B cell (primary cell): ENCODE data around the gene KPNA4. TPM values are rescaled to one million over a fixed set of nuclear protein-coding genes. Genes with fewer than 3 reads are reported as not detected.

Experiments
- ATAC-seq: fragments of 200-7000 bp; cut with Tn5 transposase; one replicate; pipeline ENCODE4 v1.10.0; 2021; ENCODE audit warnings: low read depth, mild to moderate bottlenecking, moderate number of reproducible peaks, moderate library complexity
- CTCF ChIA-PET: fragments of 350-600 bp; sonication (Branson Sonifier 250); formaldehyde crosslinking; loops from one replicate; lab custom pipeline; 2021; ENCODE audit warnings: antibody characterized with exemption, inconsistent platforms; lab: Charles Lee
- POLR2A ChIA-PET: fragments of 350-600 bp; sonication (Branson Sonifier 250); formaldehyde crosslinking; loops from one replicate; lab custom pipeline; 2021; ENCODE audit warnings: antibody characterized with exemption; lab: Charles Lee
- DNase-seq: peaks from one replicate; pipeline ENCODE4 v3.0.0; 2013
- H2AFZ ChIP-seq: 2 replicates; pipeline ENCODE4 v1.6.1; 2012; ENCODE audit warnings: mild to moderate bottlenecking, low read depth, low read length; ENCODE audit not compliant: insufficient read depth, poor library complexity, severe bottlenecking
- H3K27ac ChIP-seq, 2 donors: 1 replicate in 1 of 2; 2 replicates in 1 of 2; pipeline ENCODE4 v1.5.1; 2012 to 2013; ENCODE audit warnings: low read length in 2 of 2, mild to moderate bottlenecking in 2 of 2, moderate library complexity in 1 of 2
- H3K27me3 ChIP-seq, 4 experiments: fragments of 200-600 bp in 1 of 4; sonication (generic) in 1 of 4; replicated peaks in 1 of 4; 1 replicate in 2 of 4; 2 replicates in 2 of 4; pipeline versions ENCODE4 v1.6.1 to v1.7.0; 2013 to 2016; ENCODE audit warnings: low read length in 3 of 4, mild to moderate bottlenecking in 2 of 4, mixed read lengths in 1 of 4, moderate library complexity in 1 of 4; ENCODE audit not compliant: insufficient read depth in 4 of 4, control insufficient read depth in 3 of 4; ENCODE audit errors: control extremely low read depth in 1 of 4
- H3K36me3 ChIP-seq, 2 experiments: replicated peaks in 1 of 2; 1 replicate in 1 of 2; 2 replicates in 1 of 2; pipeline versions ENCODE4 v1.6.1 to v1.7.1; 2013; ENCODE audit warnings: low read length in 1 of 2; ENCODE audit not compliant: insufficient read depth in 2 of 2, control insufficient read depth in 1 of 2; ENCODE audit errors: control extremely low read depth in 1 of 2, extremely low read depth in 1 of 2
- H3K4me1 ChIP-seq, 2 donors: fragments of 200-600 bp in 1 of 2; sonication (generic) in 1 of 2; 1 replicate in 1 of 2; 2 replicates in 1 of 2; pipeline versions ENCODE4 v1.5.1 to v1.6.1; 2013 to 2017; ENCODE audit warnings: low read length in 2 of 2; ENCODE audit not compliant: control insufficient read depth in 2 of 2, insufficient read depth in 2 of 2
- H3K4me2 ChIP-seq: replicated peaks from 2 replicates; pipeline ENCODE3; 2012; ENCODE audit warnings: mild to moderate bottlenecking, low read depth, low read length; ENCODE audit not compliant: poor library complexity, severe bottlenecking
- H3K4me3 ChIP-seq, 5 experiments: fragments of 200-600 bp in 1 of 5; sonication (generic) in 1 of 5; 1 replicate in 3 of 5; 2 replicates in 2 of 5; pipeline versions ENCODE4 v1.5.1 to v1.7.0; 2011 to 2016; ENCODE audit warnings: low read length in 4 of 5, mild to moderate bottlenecking in 4 of 5, low read depth in 2 of 5, control low read depth in 1 of 5, moderate library complexity in 1 of 5; ENCODE audit not compliant: insufficient read depth in 1 of 5; ENCODE audit errors: control extremely low read depth in 1 of 5, extremely low read depth in 1 of 5
- H3K79me2 ChIP-seq: fragments of 200-600 bp; sonication (generic); one replicate; pipeline ENCODE4 v1.6.0; 2016; ENCODE audit warnings: low read length; ENCODE audit not compliant: control insufficient read depth, insufficient read depth
- H3K9ac ChIP-seq: fragments of 200-600 bp; sonication (generic); 2 replicates; pipeline ENCODE4 v1.6.1; 2017; ENCODE audit warnings: mild to moderate bottlenecking, low read length, moderate library complexity
- H3K9me3 ChIP-seq, 3 donors: one replicate each; pipeline versions ENCODE4 v1.6.1 to v1.7.1; 2013; ENCODE audit warnings: low read length in 2 of 3; ENCODE audit not compliant: control insufficient read depth in 2 of 3, insufficient read depth in 1 of 3; ENCODE audit errors: control extremely low read depth in 1 of 3
- H4K20me1 ChIP-seq: 2 replicates; pipeline ENCODE4 v1.6.0; 2012; ENCODE audit warnings: mild to moderate bottlenecking, low read length; ENCODE audit not compliant: insufficient read depth, control insufficient read depth, poor library complexity, severe bottlenecking
- H3K27ac Mint-ChIP-seq: one replicate; pipeline ENCODE4 v1.8.0; 2021; ENCODE audit warnings: mixed read lengths
- H3K27me3 Mint-ChIP-seq: one replicate; pipeline ENCODE4 v1.8.0; 2021; ENCODE audit warnings: mixed read lengths
- H3K4me1 Mint-ChIP-seq: one replicate; pipeline ENCODE4 v1.8.0; 2021; ENCODE audit warnings: mixed read lengths
- H3K4me3 Mint-ChIP-seq: one replicate; pipeline ENCODE4 v1.8.0; 2021; ENCODE audit warnings: mixed read lengths
- H3K9me3 Mint-ChIP-seq: one replicate; pipeline ENCODE4 v1.8.0; 2022; ENCODE audit warnings: mixed read lengths; ENCODE audit not compliant: insufficient read depth
- EZH2 ChIP-seq: IDR thresholded peaks from 2 replicates; pipeline ENCODE4 v1.6.1; 2012; ENCODE audit warnings: borderline replicate concordance, low read depth, mild to moderate bottlenecking, moderate library complexity, low read length; ENCODE audit not compliant: insufficient read depth, poor library complexity, severe bottlenecking
- whole genome bisulfite sequencing: methylation state at CpG from one replicate; pipeline ENCODE4 v1.1.5; 2013; ENCODE audit warnings: missing lambda C conversion rate; ENCODE audit not compliant: insufficient coverage; 5-methylcytosine and 5-hydroxymethylcytosine counted together
- intact Hi-C: fragments of 100-400 bp; cut with micrococcal nuclease; formaldehyde crosslinking; loops from one replicate; pipeline ENCODE4 v1.10.0; 2022
- polyA plus RNA-seq: library from polyadenylated mRNA; depleted of rRNA; stranded (reverse); fragments of >200 nt; gene quantifications from 2 replicates; pipeline ENCODE4 v1.2.3, GENCODE V29; 2012
- total RNA-seq, 2 donors: library from RNA; stranded (reverse); fragments of 120-200 nt in 1 of 2; gene quantifications; 1 replicate in 1 of 2; 2 replicates in 1 of 2; pipeline versions ENCODE4 v1.2.3 to v1.2.4, GENCODE V29; 2013 to 2022
- TF ChIP-seq, protein P1 (sequence below): fragments of 200-600 bp; IDR thresholded peaks from one replicate; pipeline ENCODE4 v1.8.0; 2022; ENCODE audit warnings: antibody characterized with exemption, mild to moderate bottlenecking

KPNA4 gene
- total and polyA plus RNA-seq, 2 donors (not counting 1 experiment from before 2014, with no cell fraction given): 9.6 to 55.1 TPM

DNA sequence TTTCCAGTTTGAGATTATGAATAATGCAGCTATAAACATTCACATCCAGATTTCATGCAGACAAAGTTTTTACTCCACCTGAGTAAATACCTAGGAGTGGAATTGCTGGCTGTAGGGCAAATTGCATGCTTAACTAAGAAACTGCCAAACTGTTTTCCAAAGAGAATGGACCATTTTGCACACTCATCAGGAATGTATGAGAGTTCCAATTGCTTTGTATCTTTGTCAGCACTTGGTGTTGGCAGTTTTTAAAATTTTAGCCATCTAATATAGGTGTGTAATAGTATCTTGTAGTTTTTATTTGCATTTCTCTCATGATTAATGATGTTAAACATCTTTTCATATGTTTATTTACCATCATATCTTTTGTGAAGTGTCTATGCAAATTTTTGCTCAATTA lies 75.2 kb downstream of the KPNA4 start:
- Histone ChIP-seq H3K9me3 (no peaks in the 10 kb centered on the region), H3K36me3 (no peaks in the 10 kb centered on the region), H3K27ac (no peak overlapping the region), H2AFZ (no peak overlapping the region), H3K4me3 (no peak overlapping the region), H4K20me1 (no peaks in the 10 kb centered on the region), H3K4me1 (peaks cover 3 to 6% of the 10 kb centered on the region in 2 donors), H3K4me2 (no peak overlapping the region), H3K27me3 (no peaks in the 10 kb centered on the region), H3K9ac (no peak overlapping the region), H3K79me2 (no peaks in the 10 kb centered on the region)
- intact Hi-C loops: no loop called here
- peaks cover 6% of the 10 kb centered on the region for H3K4me1 Mint-ChIP-seq
- no peak for TF ChIP-seq EZH2
- TF ChIP-seq, protein P1, sequence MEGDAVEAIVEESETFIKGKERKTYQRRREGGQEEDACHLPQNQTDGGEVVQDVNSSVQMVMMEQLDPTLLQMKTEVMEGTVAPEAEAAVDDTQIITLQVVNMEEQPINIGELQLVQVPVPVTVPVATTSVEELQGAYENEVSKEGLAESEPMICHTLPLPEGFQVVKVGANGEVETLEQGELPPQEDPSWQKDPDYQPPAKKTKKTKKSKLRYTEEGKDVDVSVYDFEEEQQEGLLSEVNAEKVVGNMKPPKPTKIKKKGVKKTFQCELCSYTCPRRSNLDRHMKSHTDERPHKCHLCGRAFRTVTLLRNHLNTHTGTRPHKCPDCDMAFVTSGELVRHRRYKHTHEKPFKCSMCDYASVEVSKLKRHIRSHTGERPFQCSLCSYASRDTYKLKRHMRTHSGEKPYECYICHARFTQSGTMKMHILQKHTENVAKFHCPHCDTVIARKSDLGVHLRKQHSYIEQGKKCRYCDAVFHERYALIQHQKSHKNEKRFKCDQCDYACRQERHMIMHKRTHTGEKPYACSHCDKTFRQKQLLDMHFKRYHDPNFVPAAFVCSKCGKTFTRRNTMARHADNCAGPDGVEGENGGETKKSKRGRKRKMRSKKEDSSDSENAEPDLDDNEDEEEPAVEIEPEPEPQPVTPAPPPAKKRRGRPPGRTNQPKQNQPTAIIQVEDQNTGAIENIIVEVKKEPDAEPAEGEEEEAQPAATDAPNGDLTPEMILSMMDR: no peak
- ChIA-PET CTCF (no interaction called here), POLR2A (no interaction called here)
- no peak for ATAC-seq
- H3K27ac Mint-ChIP-seq: no peak overlapping the region
- H3K4me3 Mint-ChIP-seq: no peak overlapping the region
- no peaks in the 10 kb centered on the region for H3K9me3 Mint-ChIP-seq
- no peak for DNase-seq
- H3K27me3 Mint-ChIP-seq: no peaks in the 10 kb centered on the region

DNA sequence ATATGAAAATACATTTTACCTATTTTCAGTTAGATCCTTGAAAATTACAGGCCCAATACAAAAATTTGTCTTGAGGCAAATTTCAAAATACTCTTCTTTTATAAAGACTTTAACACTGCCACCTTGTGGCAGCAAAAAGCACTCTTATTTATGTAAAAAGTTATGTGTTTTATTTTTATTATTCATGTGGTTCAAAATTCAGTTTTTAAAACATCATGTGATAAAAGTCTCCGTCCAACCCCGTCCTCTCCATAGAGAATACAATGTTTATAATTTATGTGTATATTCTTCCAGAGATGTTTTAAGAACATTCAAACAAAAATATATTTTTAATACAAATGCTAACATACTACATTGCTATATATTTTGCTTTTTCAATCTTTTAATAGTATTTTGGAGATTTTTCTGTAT lies 78.9 kb downstream of the KPNA4 start:
- Histone ChIP-seq H3K4me1 (peaks cover 3 to 7% of the 10 kb centered on the region in 2 donors), H3K27me3 (no peaks in the 10 kb centered on the region), H3K9me3 (no peaks in the 10 kb centered on the region), H3K9ac (no peak overlapping the region), H3K27ac (no peak overlapping the region), H3K79me2 (no peaks in the 10 kb centered on the region), H3K36me3 (no peaks in the 10 kb centered on the region), H4K20me1 (no peaks in the 10 kb centered on the region), H2AFZ (no peak overlapping the region), H3K4me3 (no peak overlapping the region), H3K4me2 (peak overlapping the region; percentile 61)
- Mint-ChIP-seq H3K9me3 (no peaks in the 10 kb centered on the region), H3K27ac (no peak overlapping the region), H3K4me3 (no peak overlapping the region), H3K27me3 (no peaks in the 10 kb centered on the region), H3K4me1 (peaks cover 8% of the 10 kb centered on the region)
- ATAC-seq: no peak
- CTCF ChIA-PET: interaction anchor here (1.0 to 1.3 kb wide), 2 partner anchors 13 to 602 kb away, joined by 4 to 5 read pairs; no protein-coding TSS in a partner anchor
- no CpG with 5 or more reads among the region's 2 CpGs for WGBS
- peak; percentile 48 for DNase-seq
- intact Hi-C loops: loop anchor here (5.0 to 10.0 kb wide), 4 partner anchors 39 to 1642 kb away; partner anchors contain the start of gene TRIM59
- TF ChIP-seq, protein P1: peak; percentile 83
- no peak for TF ChIP-seq EZH2
- POLR2A ChIA-PET: no interaction called here
